ENCODE results near the gene MCEE.
"Not testable (repeated sequence)": the region's sequence is repeated elsewhere in the genome, so short reads cannot be mapped to it uniquely, and the experiment has no call there.

The MCEE gene

DNA sequence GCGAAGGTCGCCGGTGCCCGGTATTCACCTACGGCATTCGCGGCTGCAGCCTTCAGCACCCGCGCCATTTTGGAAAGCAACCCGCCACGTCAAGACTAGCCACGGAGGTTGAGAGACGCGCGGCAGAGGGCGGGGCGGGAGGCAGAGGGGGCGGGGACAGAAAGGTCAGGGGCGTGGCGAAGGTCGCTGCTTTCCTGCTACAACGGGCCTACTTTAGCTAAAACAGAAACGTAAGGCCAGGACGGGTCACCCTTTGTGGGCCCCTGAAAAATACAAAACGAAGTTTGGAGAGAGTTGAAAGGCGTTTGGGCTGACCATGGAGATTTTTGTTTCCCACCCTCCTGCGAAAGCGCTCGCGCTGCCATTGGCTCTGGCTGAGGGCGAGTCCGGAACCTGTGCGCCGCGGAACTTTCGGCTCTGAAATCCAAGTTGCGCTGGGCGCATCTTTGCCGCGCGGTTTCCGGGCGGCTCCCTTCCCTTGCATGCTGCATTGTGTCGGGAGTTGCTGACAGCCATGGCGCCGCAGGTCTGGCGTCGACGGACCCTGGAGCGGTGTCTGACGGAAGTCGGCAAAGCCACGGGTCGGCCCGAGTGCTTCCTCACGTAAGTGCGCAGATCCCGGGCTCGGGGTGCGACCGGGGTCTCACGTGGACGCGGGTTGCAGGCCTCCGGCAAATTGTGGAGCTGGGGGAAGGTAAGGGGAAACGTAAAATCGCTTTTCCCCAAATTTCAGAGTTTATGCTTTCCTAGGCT, at the start of gene MCEE, which contains the start of gene MPHOSPH10:
Gene MCEE, minus strand, starts transcription at position 78 of the 753 bp plus-strand sequence. Its CDS starts 10 bp downstream, at position 68.
Gene MPHOSPH10, plus strand, starts transcription at position 483 of the 753 bp plus-strand sequence. Its CDS starts 32 bp downstream, at position 515.
- peak; percentile 80 for DNase-seq

DNA sequence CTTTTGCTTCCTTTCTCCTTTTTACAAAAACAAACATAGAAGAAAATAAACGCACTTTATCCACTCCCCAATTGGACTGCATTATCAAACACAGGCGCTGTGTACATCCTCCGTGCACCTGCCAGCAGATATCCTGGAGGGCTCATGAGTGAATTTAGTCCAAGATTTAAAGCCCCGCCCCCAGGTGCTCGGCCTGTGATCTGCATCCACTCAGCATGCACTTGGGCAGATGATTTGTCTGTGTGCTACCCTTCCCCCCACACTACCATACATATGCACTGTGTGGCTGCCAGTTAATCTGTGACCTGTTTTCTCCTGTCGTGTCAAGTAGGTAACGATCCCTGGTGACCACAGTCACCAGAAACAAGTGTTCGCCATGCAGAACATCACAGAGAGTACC, 48.8 kb upstream of the MCEE start:
- DNase-seq: not testable (repeated sequence)

DNA sequence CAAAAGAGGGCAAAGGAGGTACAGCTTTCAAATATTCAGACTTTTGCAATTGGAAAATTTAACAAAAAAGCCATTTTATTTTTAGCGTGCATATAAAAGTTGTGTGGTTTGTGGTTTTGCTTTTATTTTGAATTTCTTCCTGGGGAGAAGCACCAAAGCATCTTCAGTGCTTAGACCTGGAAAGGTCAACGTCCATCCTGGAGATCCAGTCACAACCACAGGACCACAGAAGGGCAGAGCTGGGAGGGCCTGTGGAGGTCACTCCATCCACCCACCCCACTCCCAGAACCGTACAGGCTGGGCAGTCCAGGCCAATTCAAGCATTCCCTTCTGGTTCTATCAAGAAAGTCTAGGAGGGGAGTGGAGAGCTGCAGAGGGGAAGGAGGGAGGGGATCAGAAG, 44.2 kb upstream of the MCEE start:
- no peak for DNase-seq

DNA sequence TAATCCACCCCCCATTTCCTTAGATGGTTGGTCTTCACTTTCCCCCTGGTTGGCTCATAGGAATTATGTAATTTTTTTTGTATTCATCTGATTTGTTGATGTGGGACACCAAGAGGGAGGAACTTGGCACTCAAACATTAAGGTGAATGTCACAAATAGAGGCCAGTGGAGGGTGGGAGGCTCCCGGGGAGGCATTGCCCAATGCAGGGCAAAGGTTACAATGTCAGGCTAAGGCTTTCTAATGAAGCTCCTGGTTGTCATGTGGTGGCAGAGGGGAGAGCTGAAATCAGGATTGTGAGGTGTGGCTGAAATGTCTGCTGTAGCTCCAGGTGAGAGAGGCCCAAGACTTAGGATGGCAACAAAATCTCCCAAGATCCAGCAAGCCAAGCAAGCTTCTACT, 43.1 kb upstream of the MCEE start:
- no peak for DNase-seq

DNA sequence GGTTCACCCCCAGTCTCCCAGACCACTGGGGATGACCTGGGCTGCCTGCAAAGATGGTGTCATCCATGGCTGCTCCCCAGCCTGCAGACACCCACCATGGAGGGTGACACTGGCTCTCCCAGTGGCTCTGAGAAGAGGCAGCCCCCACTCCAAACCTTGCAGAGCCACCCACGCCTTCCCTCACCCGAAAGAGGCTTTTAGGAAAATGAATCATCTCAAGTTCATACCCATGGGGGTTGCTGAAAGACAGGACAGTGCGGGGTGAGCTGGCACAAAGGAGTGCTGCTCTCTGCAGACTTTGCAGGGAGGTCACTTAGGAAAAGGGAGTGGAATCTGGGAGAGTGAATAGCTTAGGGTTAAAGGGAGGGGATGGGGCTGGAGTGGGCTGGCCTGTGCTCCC, 36.8 kb upstream of the MCEE start:
- DNase-seq: no peak

DNA sequence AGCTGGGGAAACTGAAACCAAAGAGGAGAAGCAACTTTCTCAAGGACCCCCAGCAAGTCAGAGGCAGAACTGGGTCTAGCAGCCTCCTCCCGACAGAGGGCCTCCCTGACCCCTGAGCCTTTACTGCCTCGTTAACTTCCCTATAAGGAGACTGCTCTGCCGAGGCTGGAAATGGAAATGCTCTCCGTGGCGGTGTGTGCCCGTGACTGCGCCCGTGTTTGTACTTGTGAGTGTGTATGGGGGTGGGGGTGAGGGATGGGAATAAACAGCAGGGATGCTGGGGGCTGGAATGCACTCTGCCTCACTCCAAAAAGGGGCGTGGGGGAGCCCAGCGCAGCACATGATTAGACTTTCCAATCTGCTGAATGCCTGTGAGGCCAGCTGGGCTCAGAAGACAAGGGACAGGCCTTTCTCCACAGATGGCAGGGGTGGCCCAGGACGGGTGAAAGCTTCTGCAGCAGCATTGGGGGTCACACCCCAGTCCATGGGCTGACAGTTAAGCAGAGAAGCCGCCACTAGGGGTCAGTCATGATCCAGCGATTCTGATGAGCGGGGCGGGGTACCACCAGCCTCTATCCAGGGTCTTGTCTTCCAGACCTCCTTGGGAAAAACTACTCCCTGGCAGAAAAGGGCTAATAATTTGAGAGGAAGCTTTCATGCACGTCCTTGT, 27.2 kb upstream of the MCEE start:
- peak; percentile 26 for DNase-seq

DNA sequence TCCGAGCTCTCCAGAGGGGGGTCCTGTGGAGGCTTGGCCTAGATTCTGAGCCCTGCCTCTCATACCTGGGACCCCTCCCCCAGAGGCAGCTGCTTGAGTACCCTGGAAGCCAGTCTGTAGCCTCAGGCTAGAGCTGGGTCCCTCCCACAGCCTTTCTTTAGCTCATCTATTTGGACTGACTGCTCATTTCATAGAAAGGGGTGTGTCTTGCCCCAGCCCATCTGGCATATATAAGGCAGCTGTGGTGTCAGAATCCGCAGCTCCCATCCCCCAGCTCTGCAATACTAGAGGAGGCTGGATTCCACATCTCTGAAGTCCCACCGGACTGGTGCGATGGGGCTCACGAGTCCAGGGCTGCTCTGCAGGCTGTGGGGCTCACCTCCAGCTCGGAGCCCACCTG, 26.5 kb upstream of the MCEE start:
- no peak for DNase-seq

DNA sequence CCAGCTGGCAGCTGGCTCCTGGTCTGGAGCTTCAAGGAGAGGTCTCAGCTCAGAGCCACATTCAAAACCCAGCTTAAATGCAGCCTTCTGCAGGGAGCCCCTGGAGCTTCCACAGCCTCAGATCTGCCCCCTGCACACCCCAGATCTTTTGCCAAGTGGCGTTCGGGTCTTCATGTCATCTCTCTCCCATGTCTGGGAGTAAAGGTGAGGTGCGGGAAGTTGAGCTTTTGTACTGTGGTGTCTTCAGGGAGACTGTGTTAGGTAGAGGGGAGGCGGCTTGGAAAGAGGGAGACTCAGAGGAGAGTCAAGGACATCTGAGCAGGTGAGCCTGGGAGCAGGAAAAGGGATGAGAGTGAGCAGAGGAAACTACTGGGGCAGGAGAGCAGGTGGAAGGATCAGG, 25.8 kb upstream of the MCEE start:
- DNase-seq: no peak

DNA sequence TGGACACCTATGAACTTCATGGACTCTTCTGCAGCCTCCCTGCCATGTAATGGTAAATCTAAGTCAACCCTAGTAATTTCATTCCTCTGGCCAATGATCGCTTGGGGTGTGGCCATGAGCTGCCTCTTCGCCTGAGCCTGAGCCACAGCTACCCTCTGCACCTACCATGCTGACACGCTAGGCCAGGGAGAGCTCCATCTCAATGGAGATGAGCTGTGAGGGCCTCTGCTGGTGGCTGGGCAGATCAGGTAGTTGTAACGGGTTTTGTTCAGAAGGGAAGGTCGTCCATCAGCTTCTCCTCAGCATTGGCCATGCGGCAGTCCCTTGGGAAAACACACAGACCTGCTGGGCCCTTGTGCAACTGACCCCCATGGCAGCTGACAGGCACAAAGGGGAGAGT, 24.8 kb upstream of the MCEE start:
- DNase-seq: no peak

DNA sequence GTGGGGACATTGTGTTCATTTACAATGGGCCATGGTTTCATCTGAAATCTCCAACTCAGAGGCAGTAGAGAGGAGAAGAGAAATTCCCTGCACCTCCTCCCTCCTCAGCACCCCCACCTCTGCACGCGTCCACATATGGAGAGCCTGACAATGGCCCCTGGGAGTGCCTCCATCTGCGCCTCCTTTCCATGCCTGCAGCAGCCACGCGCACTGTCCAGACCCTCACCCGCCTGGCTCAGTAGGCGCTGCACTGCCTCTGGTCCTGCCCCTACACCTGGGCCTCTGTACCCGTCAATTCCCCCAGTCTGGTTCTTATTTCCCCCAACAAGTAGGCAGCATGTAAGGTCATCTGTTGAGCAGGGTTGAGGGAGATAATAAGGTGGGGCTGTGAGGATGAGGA, 24.2 kb upstream of the MCEE start:
- no peak for DNase-seq

DNA sequence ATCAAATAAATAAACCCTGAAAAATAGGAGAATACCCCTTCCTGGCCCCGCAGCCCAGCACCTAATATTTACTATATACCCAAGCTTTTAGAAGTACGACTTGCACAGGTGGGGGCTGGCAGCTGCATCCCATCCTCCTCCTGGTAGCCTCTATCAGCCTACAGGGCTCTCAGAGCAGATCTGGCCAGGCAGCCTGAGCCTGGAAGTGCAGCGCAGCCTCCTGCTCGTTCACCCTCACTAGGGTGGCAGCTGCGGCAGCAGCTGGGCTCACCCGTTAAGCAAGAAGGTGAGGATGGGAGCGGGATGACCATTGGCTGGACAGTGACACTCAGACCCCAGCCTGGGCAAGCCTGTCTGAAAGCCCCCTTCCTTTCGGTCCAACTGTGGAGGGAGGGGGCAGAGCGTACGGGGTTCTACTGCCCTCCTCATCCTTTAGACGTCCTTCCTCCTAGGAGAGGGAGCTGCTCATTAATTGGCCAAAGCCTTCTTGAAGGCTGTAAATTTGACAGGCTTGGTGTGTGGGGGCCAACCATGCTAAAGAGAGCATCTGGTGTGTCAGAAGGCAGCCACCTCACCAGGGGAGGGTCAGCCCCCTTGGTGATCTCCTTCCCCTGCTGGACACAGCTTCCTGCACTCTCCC, 23.7 kb upstream of the MCEE start:
- no peak for DNase-seq

DNA sequence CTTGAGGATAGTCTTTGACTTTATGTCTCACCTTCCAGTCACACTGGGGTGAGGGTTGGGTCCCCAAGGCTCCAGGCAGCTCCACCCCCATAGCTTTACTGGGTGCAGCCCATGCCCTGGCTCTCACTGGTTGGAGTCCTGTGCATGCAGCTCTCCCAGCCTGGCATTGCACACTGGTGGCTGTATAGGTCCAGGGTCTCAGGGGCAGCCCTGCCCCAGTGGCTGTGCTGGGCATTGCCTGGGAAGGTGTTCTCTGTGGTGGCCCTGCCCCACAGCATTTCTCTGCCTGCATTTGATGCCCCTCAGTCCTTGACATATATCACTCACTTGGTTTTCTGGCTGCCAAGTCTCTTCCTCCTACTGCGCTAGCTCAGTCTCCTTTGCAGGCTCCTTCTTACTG, 21.6 kb upstream of the MCEE start:
- no peak for DNase-seq

DNA sequence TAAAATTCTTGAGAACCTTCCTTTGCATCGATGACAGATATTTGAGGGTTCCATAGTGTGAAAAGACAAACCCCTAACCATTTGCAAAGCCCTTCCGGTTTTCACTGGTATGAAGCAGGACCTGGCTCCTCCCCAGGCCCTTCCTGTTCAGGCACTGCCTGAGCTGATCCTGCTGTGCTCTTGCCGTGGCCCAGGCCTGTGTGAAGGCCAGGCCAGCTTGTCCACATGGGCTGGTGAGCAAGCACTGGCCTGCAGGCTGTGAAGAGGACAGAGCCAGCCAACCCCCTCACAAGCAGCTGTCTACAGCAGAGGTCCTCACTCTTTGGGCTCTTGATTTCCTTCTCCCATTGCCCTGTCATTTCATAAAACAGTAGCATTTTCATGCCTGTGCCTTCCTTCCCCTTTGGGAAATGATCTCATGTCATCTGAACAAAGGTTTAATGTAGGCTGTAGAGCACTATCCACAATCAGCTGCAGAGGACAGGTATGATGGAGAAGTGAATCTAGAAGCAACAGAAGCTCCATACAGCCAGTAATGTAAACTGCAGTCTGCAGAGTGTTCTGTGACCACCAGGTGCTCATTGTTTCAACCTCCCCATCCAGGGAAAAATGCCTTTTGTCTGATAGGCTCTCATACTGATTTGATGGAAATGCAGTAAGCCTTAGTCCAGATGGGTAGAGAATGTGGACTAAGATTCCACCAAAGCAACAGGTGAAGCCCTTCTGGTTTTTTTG, 20.2 kb upstream of the MCEE start:
- no peak for DNase-seq

DNA sequence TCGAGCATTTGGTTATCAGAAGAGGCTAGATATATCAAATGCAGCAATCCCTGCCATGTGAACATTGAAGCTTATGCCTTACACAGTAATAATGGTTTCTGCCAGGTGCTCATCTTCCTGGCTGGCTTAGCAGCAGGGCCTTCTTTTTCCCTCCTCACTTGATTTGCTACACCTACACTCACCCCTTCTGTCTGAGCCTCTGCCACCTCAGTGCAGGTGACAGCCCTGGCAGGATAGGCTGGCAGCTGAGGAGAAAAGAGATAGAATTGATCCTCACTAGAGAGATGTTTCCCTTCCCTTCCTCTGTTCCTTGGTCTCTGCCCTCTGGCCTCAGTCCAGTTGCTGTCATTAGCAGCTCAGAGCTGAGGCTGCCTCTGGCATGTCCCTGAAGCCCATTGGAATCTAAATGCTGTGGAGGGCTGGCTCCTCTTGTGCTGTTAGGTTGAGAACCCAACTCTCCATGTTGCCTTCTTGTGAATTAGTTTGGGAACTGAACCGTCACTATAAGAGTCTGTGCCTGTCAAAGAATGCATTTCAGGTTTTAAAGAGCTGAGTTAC, 18.6 kb upstream of the MCEE start:
- DNase-seq: no peak

DNA sequence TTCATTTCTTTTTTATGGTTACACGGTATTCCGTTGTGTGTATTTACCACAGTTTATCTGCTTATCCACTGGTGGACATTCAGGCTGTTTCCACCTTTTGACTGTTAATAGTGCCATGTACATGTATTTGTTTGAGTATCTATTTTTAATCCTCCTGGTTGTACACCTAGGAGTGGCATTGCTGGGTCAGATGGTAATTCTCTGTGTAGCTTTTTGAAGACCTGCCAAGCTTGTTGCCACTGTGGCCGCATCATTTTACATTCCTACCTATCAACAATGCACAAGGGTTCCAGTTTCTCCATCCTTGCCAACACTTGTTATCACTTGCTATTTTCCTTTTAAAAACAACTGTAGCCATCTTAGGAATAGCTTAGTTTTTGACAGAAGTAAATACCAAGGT, 13.8 kb upstream of the MCEE start:
- DNase-seq: no peak

DNA sequence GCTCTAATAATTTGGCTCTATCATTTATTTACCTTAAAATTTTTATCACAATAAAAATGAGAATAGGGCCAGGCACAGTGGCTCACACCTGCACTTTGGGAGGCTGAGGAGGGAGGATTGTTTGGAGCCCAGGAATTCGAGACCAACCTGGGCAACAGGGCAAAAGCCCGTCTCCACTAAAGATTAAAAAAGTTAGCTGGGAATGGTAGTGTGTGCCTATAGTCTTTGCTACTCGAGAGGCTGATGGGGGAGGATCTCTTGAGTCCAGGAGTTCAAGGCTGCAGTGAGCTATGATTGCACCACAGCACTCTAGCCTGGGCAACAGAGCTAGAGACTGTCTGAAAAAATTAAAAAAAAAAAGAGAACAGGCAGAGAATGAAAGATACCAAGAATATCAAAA, 6.1 kb upstream of the MCEE start:
- DNase-seq: no peak

DNA sequence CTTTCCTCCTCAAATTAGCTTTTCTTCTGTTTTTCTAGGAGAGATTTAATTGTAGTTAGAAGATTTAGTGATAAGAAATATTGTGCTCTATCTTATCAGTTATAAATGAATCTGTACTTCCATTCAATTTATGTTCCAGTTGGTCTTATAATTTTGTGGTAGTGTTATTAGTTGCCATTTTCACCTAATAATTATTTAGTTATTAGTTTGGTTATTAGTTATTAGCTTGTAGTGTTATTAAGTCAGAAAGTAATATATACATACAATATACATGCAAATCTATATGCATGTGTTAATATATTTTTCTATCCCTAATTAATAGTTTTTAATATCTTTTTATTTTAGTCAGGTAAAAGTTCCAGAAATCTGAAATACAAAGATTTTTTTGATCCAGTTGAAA, 3.6 kb upstream of the MCEE start:
- DNase-seq: no peak

DNA sequence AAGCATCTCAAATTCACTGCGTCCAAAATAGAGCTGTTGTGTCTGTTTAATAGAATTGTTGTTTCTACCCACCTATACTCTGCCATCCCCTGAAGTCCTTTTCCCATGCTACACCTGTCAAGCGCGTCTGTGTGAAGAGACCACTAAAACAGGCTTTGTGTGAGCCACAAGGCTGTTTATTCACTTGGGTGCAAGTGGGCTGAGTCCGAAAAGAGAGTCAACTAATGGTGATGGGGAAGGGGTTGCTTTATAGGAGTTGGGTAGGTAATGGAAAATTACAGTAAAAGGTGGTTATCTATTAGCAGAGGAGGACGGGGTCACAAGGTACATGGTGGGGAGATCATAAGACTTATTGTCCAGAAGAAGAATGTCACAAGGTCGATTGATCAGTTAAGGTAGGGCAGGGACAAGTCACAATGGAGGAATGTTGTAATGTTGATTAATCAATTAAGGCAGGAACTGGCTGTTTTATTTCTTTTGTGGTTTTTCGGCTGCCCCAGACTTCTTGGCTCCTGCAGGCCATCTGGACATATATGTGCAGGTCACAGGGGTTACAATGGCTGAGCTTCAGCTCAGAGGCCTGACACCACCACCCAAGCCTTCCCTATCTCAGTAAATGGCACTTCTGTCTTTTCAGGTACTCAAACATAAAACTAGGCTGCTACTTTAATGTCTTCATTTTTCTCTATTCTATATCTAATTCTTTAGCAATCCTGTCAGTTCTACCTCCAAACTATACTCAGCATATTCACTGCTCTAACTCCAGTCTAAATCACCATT, 1.5 kb upstream of the MCEE start:
- not testable (repeated sequence) for DNase-seq

DNA sequence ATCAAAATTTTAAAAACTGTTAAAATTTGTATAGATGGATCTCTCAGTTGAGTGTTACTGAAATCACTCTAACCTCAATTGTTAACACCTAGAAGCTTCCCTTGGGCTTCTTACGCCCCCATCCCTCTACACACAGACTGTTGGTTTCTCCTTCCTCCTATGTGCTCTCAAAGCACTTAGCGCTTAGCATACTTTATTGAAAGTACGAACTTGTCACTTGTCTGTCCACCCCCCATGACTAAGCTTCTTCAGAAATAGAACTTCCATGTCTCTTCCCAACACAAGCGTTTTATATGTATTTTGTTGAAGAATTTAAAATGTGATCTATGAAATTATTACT, 846 bp upstream of the MCEE start:
- DNase-seq: no peak

DNA sequence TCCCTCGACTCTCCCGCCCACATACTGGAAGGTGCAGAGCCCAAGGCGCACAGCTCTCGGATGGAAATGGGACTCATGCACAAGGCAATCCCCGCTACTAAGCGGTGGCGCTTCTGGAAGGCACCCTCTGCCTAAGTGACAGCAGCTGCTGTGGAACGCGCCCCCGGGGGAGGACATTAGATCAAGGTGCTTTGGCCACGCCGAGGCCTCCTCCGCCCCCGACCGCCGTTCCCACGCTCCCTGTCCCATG, 202 bp downstream of the MCEE start:
- no peak for DNase-seq

DNA sequence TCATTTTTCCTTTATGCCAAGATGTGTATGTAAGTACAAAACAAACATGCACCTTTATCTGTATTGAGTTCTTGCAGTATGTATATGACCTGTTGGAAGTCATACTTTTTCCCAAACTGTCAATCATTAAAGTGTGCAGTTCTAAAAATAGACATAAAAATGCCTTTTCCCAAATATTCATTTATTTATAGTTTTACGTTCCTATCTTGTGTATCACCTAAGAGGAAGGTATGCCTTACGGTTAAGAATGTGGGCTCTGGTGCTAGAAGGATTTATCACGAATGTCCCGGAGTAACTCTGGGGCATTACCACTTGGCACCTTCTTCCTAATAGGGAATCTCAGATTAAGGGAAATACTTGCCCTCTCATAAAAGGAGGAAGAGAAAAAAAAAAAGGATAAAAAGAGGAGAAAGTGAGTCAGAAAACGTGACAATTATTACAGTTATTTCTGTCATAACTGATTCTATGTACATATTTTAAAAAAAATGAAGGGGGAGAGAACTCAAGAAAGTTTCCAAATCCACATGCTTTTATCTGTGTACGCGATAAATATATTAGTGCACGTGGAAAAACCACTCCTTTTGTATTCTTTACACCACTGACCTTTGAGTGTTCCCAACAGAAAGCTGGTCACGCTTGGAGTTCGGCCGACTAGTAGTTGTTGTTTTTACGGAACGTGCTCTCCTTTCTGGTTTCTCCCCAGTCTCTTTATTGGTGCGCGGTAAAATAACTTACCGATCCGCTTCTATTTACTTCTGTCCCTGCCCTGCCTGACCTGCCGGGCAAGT, 721 bp downstream of the MCEE start:
- no peak for DNase-seq

DNA sequence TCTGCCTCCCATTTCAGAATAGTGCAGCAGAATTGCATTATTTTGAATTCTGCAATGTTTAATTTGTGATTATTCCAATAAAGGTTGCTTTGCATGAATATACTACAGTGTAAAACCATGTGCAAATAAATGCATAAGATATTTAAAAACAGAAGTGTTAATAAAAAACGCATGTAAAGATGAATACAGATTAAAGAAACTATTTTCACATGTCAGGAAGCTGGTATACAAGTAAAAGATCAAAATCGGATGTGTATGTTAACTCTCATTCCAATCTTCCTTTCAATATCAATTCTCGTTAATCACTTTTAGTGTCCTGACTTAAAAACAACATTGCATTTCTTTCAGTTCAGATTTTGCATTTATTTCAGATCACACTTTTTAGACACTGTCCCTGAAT, 3.1 kb downstream of the MCEE start:
- no peak for DNase-seq

Measured in NCI-H1048 (cell line).